Activated T-helper 1 cell treated with Interleukin-2 at 50 U/mL for 16 hours (primary cell): ENCODE results near the gene HSP90AA1.
"Not testable (repeated sequence)": the region's sequence is repeated elsewhere in the genome, so short reads cannot be mapped to it uniquely, and the experiment has no call there.

ENCODE experiments used
- DNase-seq: peaks from one replicate; pipeline ENCODE4 v3.0.0-alpha.2; 2020; ENCODE audit warnings: low read depth

Gene HSP90AA1

GRCh38 chr14:102066041-102066451, 20.8 kb downstream of the HSP90AA1 start:
- DNase-seq, result no peak

- not testable (repeated sequence) for DNase-seq
These were observed 22.3 kb downstream of the HSP90AA1 start for GRCh38 chr14:102064590-102064989.

GRCh38 chr14:102063808-102064429, 22.9 kb downstream of the HSP90AA1 start:
- DNase-seq, result no peak

GRCh38 chr14:102063109-102063807, 23.6 kb downstream of the HSP90AA1 start:
- DNase-seq, result peak; percentile 53

GRCh38 chr14:102058961-102059360, 27.9 kb downstream of the HSP90AA1 start:
- no peak for DNase-seq

GRCh38 chr14:102058146-102058545, 28.7 kb downstream of the HSP90AA1 start:
- DNase-seq, result no peak

GRCh38 chr14:102057480-102058114, 29.2 kb downstream of the HSP90AA1 start:
- DNase-seq, result no peak

GRCh38 chr14:102056694-102057442, 30.0 kb downstream of the HSP90AA1 start:
- no peak for DNase-seq

- no peak for DNase-seq
These were observed 31.5 kb downstream of the HSP90AA1 start for GRCh38 chr14:102055181-102055901.

GRCh38 chr14:102052522-102052921, 34.3 kb downstream of the HSP90AA1 start:
- DNase-seq, result no peak

- no peak for DNase-seq
These were observed 36.2 kb downstream of the HSP90AA1 start for GRCh38 chr14:102050625-102051024.

- no peak for DNase-seq
These were observed 36.8 kb downstream of the HSP90AA1 start for GRCh38 chr14:102050026-102050405.

- no peak for DNase-seq
These were observed 37.4 kb downstream of the HSP90AA1 start for GRCh38 chr14:102049258-102050025.

GRCh38 chr14:102047808-102048540, 38.9 kb downstream of the HSP90AA1 start:
- DNase-seq, result no peak

GRCh38 chr14:102046337-102047278, 40.2 kb downstream of the HSP90AA1 start:
- no peak for DNase-seq

GRCh38 chr14:102044566-102044965, 42.3 kb downstream of the HSP90AA1 start:
- DNase-seq, result no peak

GRCh38 chr14:102043251-102044025, 43.4 kb downstream of the HSP90AA1 start:
- DNase-seq, result no peak

GRCh38 chr14:102042699-102043098, 44.1 kb downstream of the HSP90AA1 start:
- DNase-seq, result no peak
